A549 (cell line): ENCODE measurements around the gene GRK5. TPM values are rescaled to one million over a fixed set of nuclear protein-coding genes. Genes with fewer than 3 reads are reported as not detected.
A peak's percentile ranks its signal among the peaks of the same experiment; 100 is the strongest.

Experiments used
- ATAC-seq, 2 experiments: fragments of 200-7000 bp in 1 of 2; fragments of >200 bp in 1 of 2; cut with Nextera tagmentation in 1 of 2; cut with Tn5 transposase in 1 of 2; 3 replicates each; pipeline versions ENCODE4 v1.8.0 to v1.9.1; 2018 to 2020; ENCODE audit warnings: mild to moderate bottlenecking in 1 of 2, moderate library complexity in 1 of 2
- CTCF ChIA-PET: fragments of 300-600 bp; sonication (Branson Sonifier 250); formaldehyde crosslinking; extraction: SDS; loops from one replicate; lab custom pipeline; 2021; ENCODE audit warnings: antibody characterized with exemption, inconsistent platforms; lab: Yijun Ruan, JAX
- POLR2A ChIA-PET: fragments of 350-600 bp; formaldehyde crosslinking; extraction: SDS; loops from one replicate; lab custom pipeline; 2021; ENCODE audit warnings: antibody characterized with exemption, inconsistent platforms; lab: Yijun Ruan, JAX
- DNase-seq, 2 experiments: peaks; one replicate each; pipeline versions ENCODE4 v3.0.0 to v3.0.0-alpha.2; 2011 to 2016; ENCODE audit warnings: low read depth in 1 of 2, low spot score in 1 of 2
- FAIRE-seq: peaks from 2 replicates; lab custom pipeline; 2011; peaks lifted over from hg19 to GRCh38; lab: Jason Lieb, UNC
- H3K27ac ChIP-seq, 2 experiments: fragments of >200 bp; sonication (Bioruptor Twin); formaldehyde crosslinking; 3 replicates each; pipeline ENCODE4 v1.5.1; 2016 to 2017
- H3K4me1 ChIP-seq: fragments of >200 bp; sonication (Bioruptor Twin); formaldehyde crosslinking; 3 replicates; pipeline ENCODE4 v1.6.1; 2016
- H3K4me2 ChIP-seq: fragments of >200 bp; sonication (Bioruptor Twin); formaldehyde crosslinking; 3 replicates; pipeline ENCODE4 v1.6.1; 2016
- H3K4me3 ChIP-seq: fragments of >200 bp; sonication (Bioruptor Twin); formaldehyde crosslinking; 3 replicates; pipeline ENCODE4 v1.5.1; 2016
- H3K9me3 ChIP-seq: fragments of >200 bp; sonication (Bioruptor Twin); formaldehyde crosslinking; 3 replicates; pipeline ENCODE4 v1.6.1; 2016
- ATOH8 ChIP-seq: fragments of 250-450 bp; sonication (Bioruptor Pico); IDR thresholded peaks from 2 replicates; pipeline ENCODE4 v1.5.0; 2020; ENCODE audit warnings: low read depth, mild to moderate bottlenecking, moderate library complexity
- CHD2 ChIP-seq: fragments of 150-350 bp; IDR thresholded peaks from 2 replicates; pipeline ENCODE4 v1.6.1; 2014; ENCODE audit warnings: low read length; ENCODE audit not compliant: partially characterized antibody
- FOSB ChIP-seq: fragments of 250-450 bp; sonication (Bioruptor Pico); IDR thresholded peaks from 2 replicates; pipeline ENCODE4 v1.5.0; 2020; ENCODE audit warnings: mild to moderate bottlenecking, moderate library complexity
- GATA3 ChIP-seq: IDR thresholded peaks from 2 replicates; pipeline ENCODE4 v1.6.1; 2012; ENCODE audit warnings: borderline replicate concordance
- HES2 ChIP-seq: fragments of >200 bp; sonication (Bioruptor Twin); formaldehyde crosslinking; IDR thresholded peaks from 2 replicates; pipeline ENCODE4 v1.6.1; 2016
- HEYL ChIP-seq: fragments of 250-450 bp; sonication (Bioruptor Pico); IDR thresholded peaks from 2 replicates; pipeline ENCODE4 v1.8.0; 2021; ENCODE audit warnings: mild to moderate bottlenecking, moderate library complexity
- HMGXB4 ChIP-seq: fragments of 250-450 bp; sonication (Bioruptor Pico); IDR thresholded peaks from 2 replicates; pipeline ENCODE4 v1.5.0; 2021; ENCODE audit warnings: mild to moderate bottlenecking, moderate library complexity, borderline replicate concordance
- HOXA7 ChIP-seq: fragments of 250-450 bp; sonication (Bioruptor Pico); IDR thresholded peaks from 2 replicates; pipeline ENCODE4 v1.5.0; 2020; ENCODE audit warnings: mild to moderate bottlenecking, moderate library complexity
- HOXB13 ChIP-seq: fragments of 250-450 bp; sonication (Bioruptor Pico); IDR thresholded peaks from 2 replicates; pipeline ENCODE4 v1.5.0; 2020; ENCODE audit warnings: low read depth, mild to moderate bottlenecking, moderate library complexity
- JUNB ChIP-seq: fragments of >200 bp; sonication (Bioruptor Twin); formaldehyde crosslinking; IDR thresholded peaks from 2 replicates; pipeline ENCODE4 v1.6.1; 2016
- KDM1A ChIP-seq: fragments of 200-600 bp; sonication (generic); IDR thresholded peaks from 2 replicates; pipeline ENCODE4 v1.6.1; 2016; ENCODE audit warnings: low read depth, mild to moderate bottlenecking
- KDM5A ChIP-seq: fragments of 200-600 bp; sonication (generic); IDR thresholded peaks from 2 replicates; pipeline ENCODE4 v1.6.1; 2016; ENCODE audit warnings: antibody characterized with exemption, mild to moderate bottlenecking
- MAFK ChIP-seq: fragments of 450-650 bp; IDR thresholded peaks from 2 replicates; pipeline ENCODE4 v1.6.1; 2014; ENCODE audit not compliant: partially characterized antibody
- NFE2L2 ChIP-seq: fragments of 150-350 bp; conservative IDR thresholded peaks from 2 replicates; pipeline ENCODE4 v1.6.1; 2014; ENCODE audit warnings: low read length
- NR3C1 ChIP-seq: fragments of >200 bp; sonication (Bioruptor Twin); formaldehyde crosslinking; IDR thresholded peaks from 3 replicates; pipeline ENCODE4 v1.6.1; 2017
- PBX3 ChIP-seq: IDR thresholded peaks from 2 replicates; pipeline ENCODE4 v1.6.1; 2012
- SREBF2 ChIP-seq: fragments of 450-650 bp; IDR thresholded peaks from 2 replicates; pipeline ENCODE4 v1.6.1; 2014; ENCODE audit warnings: mild to moderate bottlenecking, moderate library complexity
- ZSCAN20 ChIP-seq: fragments of 250-450 bp; sonication (Bioruptor Pico); IDR thresholded peaks from 2 replicates; pipeline ENCODE4 v1.8.0; 2022; ENCODE audit warnings: mild to moderate bottlenecking, moderate library complexity
- WGBS: methylation state at CpG from one replicate; pipeline ENCODE4 v1.1.6; 2017; ENCODE audit errors: missing lambda C conversion rate; 5-methylcytosine and 5-hydroxymethylcytosine counted together
- polyA plus RNA-seq, 4 experiments: library from polyadenylated mRNA; depleted of rRNA in 3 of 4; stranded (reverse); fragments of >200 nt; fragmentation: RNase III in 1 of 4; extraction: RNeasy Plus Mini Kit Qiagen cat#74134 plus additional on column Dnase treatment in 1 of 4; gene quantifications; 2 replicates in 3 of 4; 3 replicates in 1 of 4; pipeline ENCODE4 v1.2.3, GENCODE V29; 2011 to 2017

The GRK5 gene
- polyA plus RNA-seq, 2 of the 4 experiments (the other 2 are of a cell fraction), result 5.0 to 7.9 TPM

GRCh38 chr10:119302172-119302571 is 94.8 kb downstream of the GRK5 start:
- Histone ChIP-seq H3K27ac (peak overlapping the region; percentile 11 to 90; a peak in 4 of 6 replicates), H3K4me1 (peaks cover 56% of the 10 kb centered on the region), H3K4me3 (no peak overlapping the region), H3K4me2 (no peak overlapping the region), H3K9me3 (no peaks in the 10 kb centered on the region)
- POLR2A ChIA-PET, result no interaction called here
- FAIRE-seq (no peak), DNase-seq (no peak), ATAC-seq (no peak)
- WGBS, result 76% methylated on average over 3 of the region's 3 CpGs
- TF ChIP-seq HMGXB4 (CRISPR knock-in tag), result no peak
- no peak for TF ChIP-seq KDM1A
- no peak for TF ChIP-seq JUNB
- TF ChIP-seq ZSCAN20 (CRISPR knock-in tag), result no peak
- TF ChIP-seq HEYL, result no peak
- TF ChIP-seq GATA3, result no peak
- TF ChIP-seq PBX3, result no peak
- no peak for TF ChIP-seq CHD2
- TF ChIP-seq FOSB (CRISPR knock-in tag), result no peak
- TF ChIP-seq HOXA7 (CRISPR knock-in tag), result no peak
- TF ChIP-seq SREBF2, result no peak
- TF ChIP-seq ATOH8 (CRISPR knock-in tag), result no peak
- CTCF ChIA-PET, result interaction anchor here (0.8 to 2.1 kb wide), 6 partner anchors 10 to 95 kb away, joined by 3 to 9 read pairs (median 4); partner anchors contain the start of gene GRK5

GRCh38 chr10:119302591-119303253 is 95.4 kb downstream of the GRK5 start:
- H3K27ac ChIP-seq, result peak overlapping the region; percentile 11 to 90; a peak in 4 of 6 replicates
- ChIA-PET POLR2A (no interaction called here), CTCF (interaction anchor here (0.8 to 2.1 kb wide), 5 partner anchors 10 to 96 kb away, joined by 3 to 9 read pairs (median 4); partner anchors contain the start of gene GRK5)
- 86% methylated on average over 12 of the region's 12 CpGs for WGBS
- FAIRE-seq, result no peak
- no peak overlapping the region for H3K4me3 ChIP-seq
- H3K9me3 ChIP-seq, result no peaks in the 10 kb centered on the region
- ATAC-seq, result no peak
- DNase-seq, result no peak
- no peak overlapping the region for H3K4me2 ChIP-seq
- H3K4me1 ChIP-seq, result peaks cover 62% of the 10 kb centered on the region
- TF ChIP-seq KDM5A, result no peak
- TF ChIP-seq NR3C1, result no peak
- no peak for TF ChIP-seq MAFK
- TF ChIP-seq HES2, result no peak
- TF ChIP-seq HOXB13 (CRISPR knock-in tag), result no peak

GRCh38 chr10:119303886-119304285 is 96.5 kb downstream of the GRK5 start:
- CTCF ChIA-PET, result interaction anchor here (1.0 to 2.0 kb wide), 5 partner anchors 94 to 116 kb away, joined by 3 to 9 read pairs (median 4); partner anchors contain the start of gene GRK5

More at GRCh38 chr10:119303886-119304285, 96.5 kb downstream of the GRK5 start:
- Histone ChIP-seq H3K4me1 (peaks cover 66% of the 10 kb centered on the region), H3K4me2 (peak overlapping the region; percentile 36; the same call in 2 of the 3 replicates), H3K4me3 (no peak overlapping the region), H3K9me3 (no peaks in the 10 kb centered on the region), H3K27ac (peak overlapping the region; percentile 75 to 90)
- ATAC-seq, result no peak
- TF ChIP-seq HOXA7 (CRISPR knock-in tag), result no peak
- TF ChIP-seq MAFK, result peak; percentile 96
- TF ChIP-seq NFE2L2, result peak; percentile 84
- DNase-seq, result peak in 1 of 2 experiments; percentile 28
- POLR2A ChIA-PET, result no interaction called here
- WGBS, result no CpG with 5 or more reads among the region's 3 CpGs
- no peak for FAIRE-seq
